H1 (cell line): Measurements from ENCODE around the gene OPN1SW. TPM values are rescaled to one million over a fixed set of nuclear protein-coding genes. Genes with fewer than 3 reads are reported as not detected.

Experiments used
- CHD1 ChIP-seq: IDR thresholded peaks from 2 replicates; pipeline ENCODE4 v1.6.1; 2012; ENCODE audit warnings: low read depth, low read length, improper control_type of control experiment
- GABPA ChIP-seq: IDR thresholded peaks from 2 replicates; pipeline ENCODE4 v1.6.1; 2011; ENCODE audit warnings: mild to moderate bottlenecking, low read length, moderate library complexity, borderline replicate concordance; ENCODE audit not compliant: insufficient read depth
- RXRA ChIP-seq: IDR thresholded peaks from 2 replicates; pipeline ENCODE4 v1.6.1; 2011; ENCODE audit warnings: low read depth, mild to moderate bottlenecking, low read length, moderate library complexity; ENCODE audit not compliant: insufficient read depth
- polyA plus RNA-seq, 7 experiments: library from polyadenylated mRNA; depleted of rRNA in 3 of 7; stranded (reverse) in 5 of 7; unstranded in 2 of 7; fragments of >200 nt in 5 of 7; fragments of 200-250 nt in 2 of 7; gene quantifications; 1 replicate in 5 of 7; 2 replicates in 1 of 7; 4 replicates in 1 of 7; pipeline versions ENCODE4 v1.2.1 to v1.2.3, GENCODE V29; 2011 to 2013; ENCODE audit warnings: missing spikeins in 2 of 7, mixed read lengths in 2 of 7
- total RNA-seq: library from RNA; stranded (reverse); fragmentation: NEBNext Ultra II Directional; extraction: Animal tissue kit (Norgen Biotek cat#: 25700); gene quantifications from 2 replicates; pipeline ENCODE4 v1.2.1, GENCODE V29; 2021

Gene OPN1SW
- total and polyA plus RNA-seq, 2 of the 8 experiments (the other 6 are each of a cell fraction or from before 2014, with no cell fraction given) = not detected

GRCh38 chr7:128811631-128812430 is 36.2 kb upstream of the OPN1SW start (continued):
- no peak for TF ChIP-seq GABPA
- no peak for TF ChIP-seq RXRA
- no peak for TF ChIP-seq CHD1
- TF ChIP-seq, all 59 proteins: peak for 0
